IMR-90 (cell line): Measurements from ENCODE around the gene IQCF2. TPM values are rescaled to one million over a fixed set of nuclear protein-coding genes. Genes with fewer than 3 reads are reported as not detected.

Source experiments
- ATAC-seq: fragments of 200-7000 bp; cut with Tn5 transposase; 2 replicates; pipeline ENCODE4 v1.9.1; 2020; ENCODE audit warnings: low read depth, mild to moderate bottlenecking, moderate library complexity
- BruUV-seq: library from RNA; stranded (reverse); fragments of 400-500 nt; replicated peaks from 2 replicates; lab custom pipeline; 2021; lab: Mats Ljungman, UMichigan
- CTCF ChIA-PET: fragments of 300-600 bp; formaldehyde crosslinking; extraction: SDS; loops from one replicate; lab custom pipeline; 2021; ENCODE audit warnings: antibody characterized with exemption; lab: Yijun Ruan, JAX
- POLR2A ChIA-PET: fragments of 300-600 bp; sonication (Branson Sonifier 250); formaldehyde crosslinking; loops from one replicate; lab custom pipeline; 2022; ENCODE audit warnings: antibody characterized with exemption; ENCODE audit not compliant: unreplicated experiment; lab: Charles Lee
- DNase-seq: peaks from one replicate; pipeline ENCODE4 v3.0.0; 2013
- H2AFZ ChIP-seq: replicated peaks from 2 replicates; pipeline ENCODE3; 2013; ENCODE audit warnings: low read length, mild to moderate bottlenecking; ENCODE audit not compliant: poor library complexity
- H2AK5ac ChIP-seq: 2 replicates; pipeline ENCODE4 v1.6.1; 2013; ENCODE audit warnings: low read depth, low read length, inconsistent platforms
- H2AK9ac ChIP-seq: replicated peaks from 2 replicates; pipeline ENCODE3; 2013; ENCODE audit warnings: mild to moderate bottlenecking, low read depth, low read length, moderate library complexity; ENCODE audit not compliant: poor library complexity
- H2BK120ac ChIP-seq: 2 replicates; pipeline ENCODE4 v1.6.1; 2013; ENCODE audit warnings: low read depth, low read length, inconsistent platforms
- H2BK15ac ChIP-seq: 3 replicates; pipeline ENCODE4 v1.6.1; 2013; ENCODE audit warnings: low read depth, low read length, inconsistent platforms
- H2BK20ac ChIP-seq: 2 replicates; pipeline ENCODE4 v1.6.1; 2013; ENCODE audit warnings: low read depth, mild to moderate bottlenecking, inconsistent platforms, low read length, moderate library complexity
- H2BK5ac ChIP-seq: 2 replicates; pipeline ENCODE4 v1.6.1; 2013; ENCODE audit warnings: mild to moderate bottlenecking, low read depth, low read length, inconsistent platforms; ENCODE audit not compliant: poor library complexity, severe bottlenecking
- H3K14ac ChIP-seq: replicated peaks from 2 replicates; pipeline ENCODE4 v1.6.1; 2013; ENCODE audit warnings: low read depth, low read length, inconsistent platforms
- H3K18ac ChIP-seq: 2 replicates; pipeline ENCODE4 v1.6.1; 2013; ENCODE audit warnings: low read depth, low read length, control low read depth
- H3K23ac ChIP-seq: 2 replicates; pipeline ENCODE4 v1.6.1; 2013; ENCODE audit warnings: low read depth, low read length, inconsistent platforms
- H3K27ac ChIP-seq: 2 replicates; pipeline ENCODE4 v1.5.1; 2013; ENCODE audit warnings: mild to moderate bottlenecking, control low read depth, low read length; ENCODE audit not compliant: insufficient read depth
- H3K27me3 ChIP-seq: 2 replicates; pipeline ENCODE4 v1.6.1; 2013; ENCODE audit warnings: low read length; ENCODE audit not compliant: control insufficient read depth, insufficient read depth
- H3K36me3 ChIP-seq: 2 replicates; pipeline ENCODE4 v1.6.1; 2013; ENCODE audit warnings: low read length, mixed read lengths; ENCODE audit not compliant: control insufficient read depth, insufficient read depth
- H3K4ac ChIP-seq: 2 replicates; pipeline ENCODE4 v1.6.1; 2013; ENCODE audit warnings: low read depth, low read length, inconsistent platforms
- H3K4me1 ChIP-seq: 2 replicates; pipeline ENCODE4 v1.6.1; 2013; ENCODE audit warnings: low read length, mixed read lengths; ENCODE audit not compliant: control insufficient read depth, insufficient read depth
- H3K4me2 ChIP-seq: 2 replicates; pipeline ENCODE4 v1.6.1; 2013; ENCODE audit warnings: low read depth, mild to moderate bottlenecking, control low read depth, low read length, moderate library complexity
- H3K4me3 ChIP-seq: 2 replicates; pipeline ENCODE4 v1.5.1; 2013; ENCODE audit warnings: low read depth, mild to moderate bottlenecking, control low read depth, low read length, moderate library complexity; ENCODE audit not compliant: insufficient read depth
- H3K56ac ChIP-seq: 2 replicates; pipeline ENCODE4 v1.6.1; 2013; ENCODE audit warnings: low read length, inconsistent platforms; ENCODE audit not compliant: insufficient read depth; ENCODE audit errors: extremely low read depth
- H3K79me1 ChIP-seq, 2 experiments: 2 replicates each; pipeline ENCODE4 v1.6.1; 2013; ENCODE audit warnings: low read length in 2 of 2, inconsistent platforms in 1 of 2, low read depth in 1 of 2
- H3K9ac ChIP-seq: 2 replicates; pipeline ENCODE4 v1.6.1; 2013; ENCODE audit warnings: low read depth, low read length, control low read depth
- H3K9me1 ChIP-seq: 2 replicates; pipeline ENCODE4 v1.6.1; 2013; ENCODE audit warnings: low read length, inconsistent platforms; ENCODE audit not compliant: insufficient read depth
- H3K9me3 ChIP-seq: 2 replicates; pipeline ENCODE4 v1.6.1; 2013; ENCODE audit warnings: low read length; ENCODE audit not compliant: control insufficient read depth, insufficient read depth
- H4K20me1 ChIP-seq: 2 replicates; pipeline ENCODE4 v1.6.1; 2013; ENCODE audit warnings: low read length, inconsistent platforms; ENCODE audit not compliant: insufficient read depth
- H4K5ac ChIP-seq: 2 replicates; pipeline ENCODE4 v1.6.1; 2013; ENCODE audit warnings: mild to moderate bottlenecking, low read depth, low read length, control low read depth
- H4K8ac ChIP-seq, 2 experiments: 2 replicates each; pipeline ENCODE4 v1.6.1; 2013; ENCODE audit warnings: low read depth in 2 of 2, low read length in 2 of 2, control low read depth in 1 of 2, inconsistent platforms in 1 of 2
- H4K91ac ChIP-seq: 2 replicates; pipeline ENCODE4 v1.6.1; 2013; ENCODE audit warnings: low read depth, low read length, inconsistent platforms; ENCODE audit not compliant: insufficient read depth
- BHLHE40 ChIP-seq: fragments of 150-350 bp; IDR thresholded peaks from 2 replicates; pipeline ENCODE4 v1.6.1; 2016; ENCODE audit warnings: mild to moderate bottlenecking, low read depth, low read length
- CEBPB ChIP-seq: IDR thresholded peaks from 2 replicates; pipeline ENCODE4 v1.6.1; 2012; ENCODE audit warnings: low read depth, low read length, improper control_type of control experiment
- CHD1 ChIP-seq: IDR thresholded peaks from 2 replicates; pipeline ENCODE4 v1.6.1; 2012; ENCODE audit warnings: low read depth, low read length, improper control_type of control experiment
- CTCF ChIP-seq: conservative IDR thresholded peaks from 2 replicates; pipeline ENCODE4 v1.5.1; 2012; ENCODE audit warnings: mild to moderate bottlenecking, low read depth, low read length, improper control_type of control experiment
- ELK1 ChIP-seq: fragments of 150-350 bp; IDR thresholded peaks from 2 replicates; pipeline ENCODE4 v1.6.1; 2016; ENCODE audit warnings: low read depth, mild to moderate bottlenecking, low read length, moderate library complexity, borderline replicate concordance
- FOS ChIP-seq: fragments of 150-350 bp; IDR thresholded peaks from 2 replicates; pipeline ENCODE4 v1.6.1; 2016; ENCODE audit warnings: low read depth, low read length
- MAFK ChIP-seq: IDR thresholded peaks from 2 replicates; pipeline ENCODE4 v1.6.1; 2012; ENCODE audit warnings: low read depth, low read length, improper control_type of control experiment
- MAZ ChIP-seq: IDR thresholded peaks from 2 replicates; pipeline ENCODE4 v1.6.1; 2012; ENCODE audit warnings: low read depth, mild to moderate bottlenecking, low read length, improper control_type of control experiment, moderate library complexity, borderline replicate concordance
- MXI1 ChIP-seq: IDR thresholded peaks from 2 replicates; pipeline ENCODE4 v1.6.1; 2012; ENCODE audit warnings: low read depth, mild to moderate bottlenecking, low read length, moderate library complexity, borderline replicate concordance
- NFE2L2 ChIP-seq: fragments of 150-350 bp; IDR thresholded peaks from 2 replicates; pipeline ENCODE4 v1.6.1; 2016; ENCODE audit warnings: low read depth, mild to moderate bottlenecking, low read length
- POLR2A ChIP-seq: IDR thresholded peaks from 2 replicates; pipeline ENCODE4 v1.6.1; 2012; ENCODE audit warnings: mild to moderate bottlenecking, low read depth, low read length
- RAD21 ChIP-seq: IDR thresholded peaks from 2 replicates; pipeline ENCODE4 v1.6.1; 2012; ENCODE audit warnings: low read length, improper control_type of control experiment
- RCOR1 ChIP-seq: IDR thresholded peaks from 2 replicates; pipeline ENCODE4 v1.6.1; 2012; ENCODE audit warnings: mild to moderate bottlenecking, low read length, improper control_type of control experiment; ENCODE audit not compliant: insufficient replicate concordance
- RFX5 ChIP-seq: IDR thresholded peaks from 2 replicates; pipeline ENCODE4 v1.8.0; 2012; ENCODE audit warnings: low read depth, mild to moderate bottlenecking, low read length, moderate library complexity
- SMC3 ChIP-seq: fragments of 150-350 bp; IDR thresholded peaks from 2 replicates; pipeline ENCODE4 v1.6.1; 2016; ENCODE audit warnings: low read depth, mild to moderate bottlenecking, antibody characterized with exemption, low read length, moderate library complexity
- USF2 ChIP-seq: fragments of 150-350 bp; IDR thresholded peaks from 2 replicates; pipeline ENCODE4 v1.6.1; 2017; ENCODE audit warnings: mild to moderate bottlenecking, antibody characterized with exemption, low read length, low read depth
- WGBS, 2 experiments: methylation state at CpG; one replicate each; pipeline versions ENCODE4 v1.1.5 to v1.1.7; 2013; ENCODE audit warnings: missing lambda C conversion rate in 2 of 2; ENCODE audit not compliant: insufficient read length in 1 of 2; ENCODE audit errors: extremely low coverage in 2 of 2; 5-methylcytosine and 5-hydroxymethylcytosine counted together
- dilution Hi-C: fragments of 300-500 bp; cut with HindIII; formaldehyde crosslinking; loops from one replicate; pipeline ENCODE4 v1.14.3; 2018; ENCODE audit warnings: low sequenced_read_pairs; ENCODE audit not compliant: unreplicated experiment
- in situ Hi-C: fragments of 300-500 bp; cut with MboI; formaldehyde crosslinking; loops from 3 replicates; pipeline ENCODE4 v1.14.3; 2019; ENCODE audit warnings: low sequenced_read_pairs, inconsistent platforms, mixed read lengths
- intact Hi-C: fragments of 100-400 bp; cut with micrococcal nuclease; formaldehyde crosslinking; loops from 2 replicates; pipeline ENCODE4 v1.10.0; 2022
- polyA plus RNA-seq, 3 experiments: library from polyadenylated mRNA; depleted of rRNA; stranded (reverse); fragments of >200 nt; gene quantifications; 2 replicates each; pipeline ENCODE4 v1.2.3, GENCODE V29; 2012; ENCODE audit warnings: low replicate concordance in 1 of 3
- total RNA-seq: library from RNA; depleted of rRNA; stranded (reverse); fragments of >200 nt; gene quantifications from 2 replicates; pipeline ENCODE4 v1.2.3, GENCODE V29; 2012

The IQCF2 gene
- total and polyA plus RNA-seq, 2 of the 4 experiments (the other 2 are of a cell fraction) = not detected

GRCh38 chr3:51828297-51828696, 33.1 kb upstream of the IQCF2 start:
- dilution Hi-C loops (no loop called here), intact Hi-C loops (no loop called here), in situ Hi-C loops (no loop called here)
- ATAC-seq (no peak), DNase-seq (no peak)
- Histone ChIP-seq H3K36me3 (no peaks in the 10 kb centered on the region), H3K9me1 (no peaks in the 10 kb centered on the region), H4K8ac (no peak overlapping the region), H3K27me3 (0 out of 2 replicates have a peak, but pooled peaks cover 1% of the 10 kb centered on the region), H3K79me1 (no peaks in the 10 kb centered on the region), H3K4me1 (no peaks in the 10 kb centered on the region), H2BK20ac (no peak overlapping the region), H3K23ac (no peak overlapping the region), H3K4ac (no peak overlapping the region), H2AK5ac (no peak overlapping the region), H2AFZ (no peak overlapping the region), H3K14ac (no peak overlapping the region), H4K91ac (no peak overlapping the region), H2BK15ac (no peak overlapping the region), H3K56ac (no peak overlapping the region), H2BK5ac (no peak overlapping the region), H3K27ac (no peak overlapping the region), H3K9ac (no peak overlapping the region), H4K5ac (no peak overlapping the region), H3K4me2 (no peak overlapping the region), H2AK9ac (no peak overlapping the region), H4K20me1 (no peaks in the 10 kb centered on the region), H3K9me3 (no peaks in the 10 kb centered on the region), H2BK120ac (no peak overlapping the region), H3K18ac (no peak overlapping the region), H3K4me3 (no peak overlapping the region)
- no TSS peak for BruUV-seq
- TF ChIP-seq MAFK (no peak), MXI1 (no peak), ELK1 (no peak), CHD1 (no peak), RCOR1 (no peak), RFX5 (no peak), BHLHE40 (no peak), USF2 (no peak), RAD21 (no peak), NFE2L2 (no peak), MAZ (no peak), FOS (no peak), POLR2A (no peak), CTCF (no peak), SMC3 (no peak), CEBPB (no peak)
- POLR2A ChIA-PET = no interaction called here
- CTCF ChIA-PET = no interaction called here
- 20% methylated on average over 1 of the region's 1 CpG; no CpG with 5 or more reads in 1 of the 2 experiments for WGBS, 2 experiments
